MM.1S (cell line): Measurements from ENCODE around the gene MAPK9.

Source experiments
- DNase-seq: peaks from one replicate; pipeline ENCODE4 v3.0.0-alpha.2; 2015
- H2AFZ ChIP-seq: fragments of 300-600 bp; sonication (generic); 2 replicates; pipeline ENCODE4 v1.6.0; 2016; ENCODE audit warnings: antibody characterized with exemption, low read length
- H3F3A ChIP-seq: fragments of 300-600 bp; sonication (generic); 2 replicates; pipeline ENCODE4 v1.6.1; 2016; ENCODE audit warnings: mild to moderate bottlenecking, antibody characterized with exemption, low read length, moderate library complexity, mixed read lengths; ENCODE audit not compliant: insufficient read depth
- H3K27ac ChIP-seq: fragments of 300-600 bp; sonication (generic); 2 replicates; pipeline ENCODE4 v1.5.1; 2016; ENCODE audit warnings: mild to moderate bottlenecking, low read length
- H3K27me3 ChIP-seq: fragments of 300-600 bp; sonication (generic); replicated peaks from 2 replicates; pipeline ENCODE4 v1.6.0; 2016; ENCODE audit warnings: low read length; ENCODE audit not compliant: insufficient read depth
- H3K36me3 ChIP-seq: fragments of 300-600 bp; sonication (generic); replicated peaks from 2 replicates; pipeline ENCODE4 v1.6.1; 2016; ENCODE audit warnings: mild to moderate bottlenecking, low read length, mixed read lengths; ENCODE audit not compliant: insufficient read depth
- H3K4me1 ChIP-seq: fragments of 300-600 bp; sonication (generic); 2 replicates; pipeline ENCODE4 v1.6.1; 2016; ENCODE audit warnings: low read length, mixed read lengths
- H3K4me2 ChIP-seq: fragments of 300-600 bp; sonication (generic); 2 replicates; pipeline ENCODE4 v1.6.0; 2016; ENCODE audit warnings: low read depth, low read length
- H3K4me3 ChIP-seq: fragments of 300-600 bp; sonication (generic); 2 replicates; pipeline ENCODE4 v1.5.1; 2016; ENCODE audit warnings: low read length, mixed read lengths
- H3K79me2 ChIP-seq: fragments of 300-600 bp; sonication (generic); 2 replicates; pipeline ENCODE4 v1.6.1; 2016; ENCODE audit warnings: mixed run types, low read length, mixed read lengths
- H3K9ac ChIP-seq: fragments of 300-600 bp; sonication (generic); 2 replicates; pipeline ENCODE4 v1.6.1; 2016; ENCODE audit warnings: low read length, mixed read lengths
- H3K9me2 ChIP-seq: fragments of 300-600 bp; sonication (generic); replicated peaks from 2 replicates; pipeline ENCODE4 v1.6.1; 2016; ENCODE audit warnings: mild to moderate bottlenecking, low read length, mixed read lengths; ENCODE audit not compliant: insufficient read depth
- H3K9me3 ChIP-seq: fragments of 300-600 bp; sonication (generic); replicated peaks from 2 replicates; pipeline ENCODE4 v1.6.1; 2016; ENCODE audit warnings: mild to moderate bottlenecking, low read length, mixed read lengths; ENCODE audit not compliant: insufficient read depth
- H4K20me1 ChIP-seq: fragments of 300-600 bp; sonication (generic); 2 replicates; pipeline ENCODE4 v1.6.1; 2016; ENCODE audit warnings: mild to moderate bottlenecking, low read length, moderate library complexity, mixed read lengths; ENCODE audit not compliant: insufficient read depth
- EZH2 ChIP-seq: fragments of 300-600 bp; sonication (generic); optimal IDR thresholded peaks from 2 replicates; pipeline ENCODE3; 2017; ENCODE audit warnings: low read depth, mild to moderate bottlenecking, antibody characterized with exemption, low read length, mixed read lengths
- EZH2phosphoT487 ChIP-seq: fragments of 300-600 bp; sonication (generic); IDR thresholded peaks from 2 replicates; pipeline ENCODE4 v1.6.1; 2018; ENCODE audit warnings: antibody characterized with exemption, low read length
- TF ChIP-seq, protein P1 (sequence below): fragments of 300-600 bp; sonication (generic); IDR thresholded peaks from 2 replicates; pipeline ENCODE4 v1.5.1; 2016; ENCODE audit warnings: antibody characterized with exemption, low read length, mixed read lengths

MAPK9 gene

DNA sequence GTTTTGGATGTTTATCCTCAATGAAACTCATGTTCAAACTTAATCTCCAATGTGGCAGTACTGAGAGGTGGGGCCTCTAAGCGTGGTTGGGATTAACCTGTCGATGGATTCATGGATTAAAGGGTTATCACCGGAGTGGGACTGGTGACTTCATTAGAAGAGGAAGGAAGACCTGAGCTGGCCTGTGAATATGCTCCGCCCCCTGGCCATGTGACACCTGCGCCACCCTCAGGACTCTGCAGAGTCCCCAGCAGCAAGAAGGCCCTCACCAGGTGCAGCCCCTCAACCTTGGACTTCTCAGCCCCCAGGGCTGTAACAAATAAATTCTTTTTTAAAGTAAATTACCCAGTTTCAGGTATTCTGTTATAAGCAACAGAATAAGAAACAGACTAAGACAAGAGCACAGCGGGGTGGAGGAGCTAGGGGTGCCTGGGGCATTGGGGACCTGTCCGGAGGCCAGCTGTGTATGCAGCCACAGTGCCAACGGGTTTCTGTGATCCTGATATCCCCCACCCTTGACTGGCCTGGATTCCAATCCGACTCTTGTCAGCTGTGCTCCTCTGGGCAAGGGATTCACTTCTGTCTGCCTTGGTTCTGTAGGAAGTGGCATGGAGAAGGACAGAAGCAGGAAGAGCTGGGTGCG lies 3.2 kb upstream of the MAPK9 start:
- Histone ChIP-seq H3K79me2 (peaks cover 13% of the 10 kb centered on the region), H3K4me3 (no peak overlapping the region), H3K36me3 (no peaks in the 10 kb centered on the region), H3K9me3 (no peaks in the 10 kb centered on the region), H3F3A (peaks cover 5% of the 10 kb centered on the region; the same call in 1 of the 2 replicates), H4K20me1 (no peaks in the 10 kb centered on the region), H3K4me2 (no peak overlapping the region), H3K4me1 (peaks cover 9% of the 10 kb centered on the region), H3K9me2 (no peaks in the 10 kb centered on the region), H3K27me3 (no peaks in the 10 kb centered on the region), H3K27ac (no peak overlapping the region), H2AFZ (no peak overlapping the region), H3K9ac (no peak overlapping the region)
- TF ChIP-seq EZH2 (no peak), EZH2phosphoT487 (no peak)
- TF ChIP-seq, protein P1, sequence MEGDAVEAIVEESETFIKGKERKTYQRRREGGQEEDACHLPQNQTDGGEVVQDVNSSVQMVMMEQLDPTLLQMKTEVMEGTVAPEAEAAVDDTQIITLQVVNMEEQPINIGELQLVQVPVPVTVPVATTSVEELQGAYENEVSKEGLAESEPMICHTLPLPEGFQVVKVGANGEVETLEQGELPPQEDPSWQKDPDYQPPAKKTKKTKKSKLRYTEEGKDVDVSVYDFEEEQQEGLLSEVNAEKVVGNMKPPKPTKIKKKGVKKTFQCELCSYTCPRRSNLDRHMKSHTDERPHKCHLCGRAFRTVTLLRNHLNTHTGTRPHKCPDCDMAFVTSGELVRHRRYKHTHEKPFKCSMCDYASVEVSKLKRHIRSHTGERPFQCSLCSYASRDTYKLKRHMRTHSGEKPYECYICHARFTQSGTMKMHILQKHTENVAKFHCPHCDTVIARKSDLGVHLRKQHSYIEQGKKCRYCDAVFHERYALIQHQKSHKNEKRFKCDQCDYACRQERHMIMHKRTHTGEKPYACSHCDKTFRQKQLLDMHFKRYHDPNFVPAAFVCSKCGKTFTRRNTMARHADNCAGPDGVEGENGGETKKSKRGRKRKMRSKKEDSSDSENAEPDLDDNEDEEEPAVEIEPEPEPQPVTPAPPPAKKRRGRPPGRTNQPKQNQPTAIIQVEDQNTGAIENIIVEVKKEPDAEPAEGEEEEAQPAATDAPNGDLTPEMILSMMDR: no peak
- no peak for DNase-seq

DNA sequence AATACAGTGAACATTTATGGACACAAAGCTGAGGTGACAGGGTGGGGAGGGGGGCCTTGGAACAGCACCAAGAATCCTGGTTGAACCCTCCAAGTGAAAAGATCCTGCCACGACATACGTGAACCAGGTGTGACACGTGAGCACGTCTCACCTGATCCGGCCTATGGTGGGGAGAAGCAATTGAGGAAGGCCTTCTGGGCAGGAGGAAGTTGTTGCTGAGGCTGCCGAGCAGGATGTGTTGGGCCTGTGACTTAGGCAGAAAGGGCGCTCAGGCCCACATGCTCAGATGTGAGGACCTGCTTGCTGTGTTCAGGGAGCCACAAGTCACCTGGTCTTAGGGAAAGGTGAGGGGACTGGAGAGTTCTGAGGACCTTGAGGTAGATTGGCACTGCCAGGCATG lies 2.5 kb upstream of the MAPK9 start:
- Histone ChIP-seq H2AFZ (no peak overlapping the region), H3K27ac (no peak overlapping the region), H3K27me3 (no peaks in the 10 kb centered on the region), H3K9me3 (no peaks in the 10 kb centered on the region), H4K20me1 (no peaks in the 10 kb centered on the region), H3K9ac (no peak overlapping the region), H3K4me1 (peaks cover 9% of the 10 kb centered on the region), H3K4me2 (no peak overlapping the region), H3K9me2 (no peaks in the 10 kb centered on the region), H3K79me2 (peaks cover 19% of the 10 kb centered on the region), H3K36me3 (no peaks in the 10 kb centered on the region), H3F3A (peaks cover 5% of the 10 kb centered on the region; the same call in 1 of the 2 replicates), H3K4me3 (no peak overlapping the region)
- no peak for DNase-seq
- TF ChIP-seq EZH2phosphoT487: no peak
- TF ChIP-seq, protein P1: no peak
- no peak for TF ChIP-seq EZH2

DNA sequence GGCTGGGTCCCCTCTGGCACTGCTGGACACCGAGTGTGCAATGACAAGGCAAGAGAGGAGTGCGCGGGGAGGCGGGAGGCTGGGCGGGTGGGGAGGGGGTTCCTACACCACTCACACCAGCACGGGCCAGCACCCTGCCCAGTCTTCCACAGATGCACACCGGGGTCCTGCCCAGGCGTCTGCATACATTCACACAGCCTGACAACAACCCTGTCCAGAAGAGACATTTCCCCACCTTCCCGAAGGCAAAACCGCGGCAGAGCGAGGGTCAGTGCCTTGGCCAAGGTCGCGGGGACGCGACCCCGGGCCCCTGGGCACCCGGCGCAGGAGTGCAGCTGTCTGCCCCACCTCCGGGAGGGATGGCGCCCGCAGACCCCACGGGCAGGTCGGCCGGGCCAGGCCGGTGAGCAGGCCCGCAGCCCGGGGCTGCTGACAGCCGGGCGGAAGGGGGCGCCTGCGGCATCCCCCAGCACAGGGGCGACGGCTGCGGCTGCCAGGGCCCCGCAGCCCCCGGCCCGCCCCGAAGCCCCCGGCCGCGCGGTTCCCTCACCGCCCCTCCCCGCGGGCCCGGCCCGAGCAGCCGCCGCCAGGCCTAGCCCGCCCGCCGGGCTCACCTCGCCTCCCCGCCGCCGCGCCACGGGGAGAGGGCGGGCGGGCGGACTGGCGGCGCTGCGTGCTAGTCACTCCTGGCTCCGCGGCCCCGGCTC lies 496 bp downstream of the MAPK9 start:
- H3F3A ChIP-seq: peaks cover 5% of the 10 kb centered on the region; the same call in 1 of the 2 replicates
- peak overlapping the region; percentile 76; the same call in 1 of the 2 replicates for H3K9ac ChIP-seq
- peak overlapping the region; percentile 86 for H3K4me3 ChIP-seq
- H3K36me3 ChIP-seq: no peaks in the 10 kb centered on the region
- H3K27ac ChIP-seq: no peak overlapping the region
- H3K4me2 ChIP-seq: peak overlapping the region; percentile 69
- peaks cover 42% of the 10 kb centered on the region for H3K79me2 ChIP-seq
- TF ChIP-seq, protein P1: no peak
- TF ChIP-seq EZH2phosphoT487 (no peak), EZH2 (no peak)
- no peaks in the 10 kb centered on the region for H3K9me3 ChIP-seq
- peak; percentile 27 for DNase-seq
- no peaks in the 10 kb centered on the region for H3K9me2 ChIP-seq
- H3K27me3 ChIP-seq: no peaks in the 10 kb centered on the region
- H2AFZ ChIP-seq: peak overlapping the region; percentile 73; the same call in 1 of the 2 replicates
- H4K20me1 ChIP-seq: no peaks in the 10 kb centered on the region
- peaks cover 9% of the 10 kb centered on the region for H3K4me1 ChIP-seq
